DND-41 (cell line): ENCODE data around the gene HSPG2.

ENCODE experiments used
- ATAC-seq: fragments of 200-7000 bp; cut with Tn5 transposase; 3 replicates; pipeline ENCODE4 v1.9.1; 2021; ENCODE audit warnings: low read depth; ENCODE audit not compliant: insufficient read depth
- DNase-seq: peaks from one replicate; pipeline ENCODE4 v3.0.0-alpha.2; 2020
- H2AFZ ChIP-seq: 2 replicates; pipeline ENCODE4 v1.6.0; 2012; ENCODE audit warnings: low read depth, low read length
- H3K27ac ChIP-seq: 2 replicates; pipeline ENCODE4 v1.5.1; 2012; ENCODE audit warnings: low read length, inconsistent platforms
- H3K27me3 ChIP-seq: fragments of 200-600 bp; sonication (generic); 2 replicates; pipeline ENCODE4 v1.6.0; 2012; ENCODE audit warnings: low read length, mild to moderate bottlenecking, inconsistent platforms; ENCODE audit not compliant: insufficient read depth, poor library complexity
- H3K36me3 ChIP-seq: 2 replicates; pipeline ENCODE4 v1.5.1; 2012; ENCODE audit warnings: low read length, inconsistent platforms; ENCODE audit not compliant: insufficient read depth
- H3K4me1 ChIP-seq: 2 replicates; pipeline ENCODE4 v1.5.1; 2012; ENCODE audit warnings: mild to moderate bottlenecking, low read length; ENCODE audit not compliant: insufficient read depth
- H3K4me2 ChIP-seq: 2 replicates; pipeline ENCODE4 v1.6.0; 2012; ENCODE audit warnings: mild to moderate bottlenecking, moderate library complexity, low read length, inconsistent platforms; ENCODE audit not compliant: insufficient read depth
- H3K4me3 ChIP-seq, 2 experiments: fragments of 200-600 bp in 1 of 2; shearing (Covaris generic) in 1 of 2; 2 replicates each; pipeline ENCODE4 v1.5.1; 2012 to 2016; ENCODE audit warnings: inconsistent platforms in 2 of 2, low read length in 2 of 2, mild to moderate bottlenecking in 2 of 2, low read depth in 1 of 2, moderate library complexity in 1 of 2
- H3K79me2 ChIP-seq: 2 replicates; pipeline ENCODE4 v1.6.0; 2012; ENCODE audit warnings: low read length, inconsistent platforms; ENCODE audit not compliant: insufficient read depth
- H3K9ac ChIP-seq: 2 replicates; pipeline ENCODE4 v1.6.0; 2012; ENCODE audit warnings: low read depth, mild to moderate bottlenecking, inconsistent platforms, low read length, moderate library complexity
- H3K9me3 ChIP-seq: 2 replicates; pipeline ENCODE4 v1.5.1; 2012; ENCODE audit warnings: low read length, moderate library complexity, mild to moderate bottlenecking, inconsistent platforms; ENCODE audit not compliant: insufficient read depth, severe bottlenecking
- H4K20me1 ChIP-seq: 2 replicates; pipeline ENCODE4 v1.6.0; 2012; ENCODE audit warnings: low read length; ENCODE audit not compliant: insufficient read depth
- EZH2 ChIP-seq: IDR thresholded peaks from 3 replicates; pipeline ENCODE4 v1.6.1; 2012; ENCODE audit warnings: borderline replicate concordance, low read depth, mild to moderate bottlenecking, moderate library complexity, low read length, inconsistent platforms; ENCODE audit not compliant: severe bottlenecking
- TF ChIP-seq, protein P1 (sequence below): IDR thresholded peaks from 2 replicates; pipeline ENCODE4 v1.5.1; 2012; ENCODE audit warnings: borderline replicate concordance, low read length, moderate library complexity, mild to moderate bottlenecking; ENCODE audit not compliant: poor library complexity, severe bottlenecking; ENCODE audit errors: extremely low read depth

Gene HSPG2

DNA sequence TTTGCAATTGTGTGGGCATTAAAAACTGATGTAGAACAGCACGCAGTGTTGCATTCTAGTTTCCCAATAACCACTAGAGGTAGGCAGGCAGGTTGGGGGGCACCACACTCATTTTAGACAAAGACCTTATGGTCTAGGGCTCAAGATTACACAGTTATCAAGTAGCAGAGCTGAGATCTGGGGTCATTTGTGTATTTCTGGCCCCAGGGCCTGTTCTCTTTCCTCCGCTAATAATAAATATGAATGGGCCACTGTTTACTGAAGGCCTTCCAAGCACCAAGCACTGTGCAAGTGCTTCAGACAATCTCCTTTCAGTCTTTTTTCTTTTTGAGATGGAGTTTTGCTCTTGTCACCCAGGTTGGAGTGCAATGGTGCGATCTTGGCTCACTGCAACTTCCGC is 101.1 kb downstream of the HSPG2 start:
- no peaks in the 10 kb centered on the region for H4K20me1 ChIP-seq
- H3K27me3 ChIP-seq: no peaks in the 10 kb centered on the region
- H3K9me3 ChIP-seq: peaks cover 12% of the 10 kb centered on the region
- no peak overlapping the region for H3K9ac ChIP-seq
- H3K79me2 ChIP-seq: no peaks in the 10 kb centered on the region
- DNase-seq: no peak
- ATAC-seq: no peak
- H2AFZ ChIP-seq: no peak overlapping the region
- H3K36me3 ChIP-seq: no peaks in the 10 kb centered on the region
- H3K4me2 ChIP-seq: no peak overlapping the region
- no peak overlapping the region for H3K4me3 ChIP-seq
- TF ChIP-seq, protein P1, sequence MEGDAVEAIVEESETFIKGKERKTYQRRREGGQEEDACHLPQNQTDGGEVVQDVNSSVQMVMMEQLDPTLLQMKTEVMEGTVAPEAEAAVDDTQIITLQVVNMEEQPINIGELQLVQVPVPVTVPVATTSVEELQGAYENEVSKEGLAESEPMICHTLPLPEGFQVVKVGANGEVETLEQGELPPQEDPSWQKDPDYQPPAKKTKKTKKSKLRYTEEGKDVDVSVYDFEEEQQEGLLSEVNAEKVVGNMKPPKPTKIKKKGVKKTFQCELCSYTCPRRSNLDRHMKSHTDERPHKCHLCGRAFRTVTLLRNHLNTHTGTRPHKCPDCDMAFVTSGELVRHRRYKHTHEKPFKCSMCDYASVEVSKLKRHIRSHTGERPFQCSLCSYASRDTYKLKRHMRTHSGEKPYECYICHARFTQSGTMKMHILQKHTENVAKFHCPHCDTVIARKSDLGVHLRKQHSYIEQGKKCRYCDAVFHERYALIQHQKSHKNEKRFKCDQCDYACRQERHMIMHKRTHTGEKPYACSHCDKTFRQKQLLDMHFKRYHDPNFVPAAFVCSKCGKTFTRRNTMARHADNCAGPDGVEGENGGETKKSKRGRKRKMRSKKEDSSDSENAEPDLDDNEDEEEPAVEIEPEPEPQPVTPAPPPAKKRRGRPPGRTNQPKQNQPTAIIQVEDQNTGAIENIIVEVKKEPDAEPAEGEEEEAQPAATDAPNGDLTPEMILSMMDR: no peak
- no peak for TF ChIP-seq EZH2
- H3K4me1 ChIP-seq: no peaks in the 10 kb centered on the region
- H3K27ac ChIP-seq: no peak overlapping the region

DNA sequence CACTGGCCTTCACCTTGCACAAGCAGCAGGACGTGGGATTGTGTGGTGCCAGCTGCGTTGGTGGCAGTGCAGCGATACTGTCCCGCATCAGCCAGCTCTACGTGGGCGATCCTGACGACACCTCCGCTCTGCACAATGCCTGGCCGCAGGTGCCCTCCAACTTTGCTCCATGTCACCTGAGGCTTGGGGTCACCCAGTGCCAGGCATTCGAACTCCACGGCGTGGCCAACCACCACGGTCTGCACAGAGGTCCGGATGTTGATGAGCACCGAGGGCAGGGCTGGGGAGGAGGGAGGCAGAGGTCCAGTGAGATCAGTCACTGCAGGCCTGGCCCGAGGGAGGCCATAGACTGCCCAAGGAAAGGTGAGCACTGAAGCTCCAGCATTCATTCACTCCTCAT is 102.4 kb downstream of the HSPG2 start:
- Histone ChIP-seq H3K4me3 (no peak overlapping the region), H3K36me3 (no peaks in the 10 kb centered on the region), H3K9ac (no peak overlapping the region), H3K79me2 (no peaks in the 10 kb centered on the region), H3K27ac (no peak overlapping the region), H3K4me2 (no peak overlapping the region), H2AFZ (no peak overlapping the region; the same call in 1 of the 2 replicates), H3K27me3 (no peaks in the 10 kb centered on the region), H4K20me1 (no peaks in the 10 kb centered on the region), H3K9me3 (peaks cover 12% of the 10 kb centered on the region), H3K4me1 (no peaks in the 10 kb centered on the region)
- TF ChIP-seq, protein P1: no peak
- no peak for TF ChIP-seq EZH2
- DNase-seq: no peak
- no peak for ATAC-seq

DNA sequence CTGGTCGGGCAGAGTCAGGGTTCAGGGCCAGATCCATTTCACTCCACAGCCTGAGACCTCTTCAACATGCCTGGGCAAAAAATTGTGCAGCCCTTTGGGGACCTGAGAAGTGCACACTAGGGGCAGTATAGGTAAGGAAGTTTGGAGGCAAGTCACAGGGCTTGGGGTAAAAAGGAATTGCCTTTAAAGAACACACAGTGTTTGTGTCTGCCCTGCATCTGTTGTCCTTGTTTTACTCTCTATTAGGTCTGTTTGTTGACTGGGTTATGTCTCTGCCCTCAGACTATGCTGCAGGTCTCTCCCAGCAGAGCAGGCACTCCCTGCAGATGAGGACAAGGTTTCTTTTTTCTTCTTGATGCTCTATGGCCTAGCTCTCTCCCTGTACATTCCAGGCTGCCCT is 103.0 kb downstream of the HSPG2 start:
- Histone ChIP-seq H3K27me3 (no peaks in the 10 kb centered on the region), H3K9ac (no peak overlapping the region), H3K79me2 (no peaks in the 10 kb centered on the region), H4K20me1 (no peaks in the 10 kb centered on the region), H3K4me2 (no peak overlapping the region), H3K9me3 (peaks cover 12% of the 10 kb centered on the region), H2AFZ (no peak overlapping the region), H3K4me3 (no peak overlapping the region), H3K4me1 (no peaks in the 10 kb centered on the region), H3K27ac (no peak overlapping the region), H3K36me3 (no peaks in the 10 kb centered on the region)
- TF ChIP-seq, protein P1: no peak
- TF ChIP-seq EZH2: no peak
- ATAC-seq (no peak), DNase-seq (no peak)

DNA sequence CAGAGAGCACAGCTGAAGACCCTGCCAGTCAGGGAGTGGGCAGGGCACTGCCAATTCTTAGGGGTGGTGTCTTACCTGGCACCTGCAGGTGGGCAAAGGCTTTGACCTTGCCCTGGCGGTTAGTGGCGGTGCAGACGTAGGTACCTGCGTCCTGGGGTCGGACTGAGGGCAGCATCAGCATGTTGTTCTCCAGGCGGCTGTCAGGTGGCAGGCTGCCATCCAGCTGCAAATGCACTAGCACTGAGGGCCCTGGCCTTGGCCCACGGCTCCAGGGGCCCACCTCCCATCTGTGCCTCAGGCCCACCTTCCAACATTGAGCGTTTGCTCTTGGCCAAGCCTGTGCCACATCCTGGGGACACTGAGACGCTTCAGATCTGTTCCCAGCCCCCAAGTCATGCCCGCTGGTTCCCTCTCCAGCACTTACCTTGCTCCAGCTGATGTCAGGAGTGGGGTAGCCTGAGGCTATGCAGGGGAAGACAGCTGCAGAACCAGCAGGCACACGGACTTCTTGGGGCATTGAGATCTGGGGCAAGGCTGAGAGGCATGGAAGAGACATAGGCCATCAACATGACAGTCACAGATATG is 103.6 kb downstream of the HSPG2 start:
- H3K4me1 ChIP-seq: no peaks in the 10 kb centered on the region
- H3K27me3 ChIP-seq: no peaks in the 10 kb centered on the region
- no peaks in the 10 kb centered on the region for H4K20me1 ChIP-seq
- no peaks in the 10 kb centered on the region for H3K36me3 ChIP-seq
- no peak overlapping the region for H3K27ac ChIP-seq
- H3K9me3 ChIP-seq: peaks cover 12% of the 10 kb centered on the region
- ATAC-seq (no peak), DNase-seq (no peak)
- no peak overlapping the region for H3K4me3 ChIP-seq
- no peaks in the 10 kb centered on the region for H3K79me2 ChIP-seq
- no peak overlapping the region for H2AFZ ChIP-seq
- H3K4me2 ChIP-seq: no peak overlapping the region
- TF ChIP-seq, protein P1: no peak
- TF ChIP-seq EZH2: no peak
- H3K9ac ChIP-seq: no peak overlapping the region
